GM19238 (cell line): ENCODE data around the gene NPLOC4.
"Not testable (repeated sequence)": the region's sequence is repeated elsewhere in the genome, so short reads cannot be mapped to it uniquely, and the experiment has no call there.

Experiments
- DNase-seq: peaks from one replicate; pipeline ENCODE4 v3.0.0; 2011; ENCODE audit warnings: low spot score; ENCODE audit not compliant: insufficient read length

NPLOC4 gene

GRCh38 chr17:81589612-81590011 lies 47.3 kb downstream of the NPLOC4 start:
- DNase-seq = no peak

- DNase-seq = no peak
Measured at GRCh38 chr17:81586096-81586495, 50.8 kb downstream of the NPLOC4 start.

DNA sequence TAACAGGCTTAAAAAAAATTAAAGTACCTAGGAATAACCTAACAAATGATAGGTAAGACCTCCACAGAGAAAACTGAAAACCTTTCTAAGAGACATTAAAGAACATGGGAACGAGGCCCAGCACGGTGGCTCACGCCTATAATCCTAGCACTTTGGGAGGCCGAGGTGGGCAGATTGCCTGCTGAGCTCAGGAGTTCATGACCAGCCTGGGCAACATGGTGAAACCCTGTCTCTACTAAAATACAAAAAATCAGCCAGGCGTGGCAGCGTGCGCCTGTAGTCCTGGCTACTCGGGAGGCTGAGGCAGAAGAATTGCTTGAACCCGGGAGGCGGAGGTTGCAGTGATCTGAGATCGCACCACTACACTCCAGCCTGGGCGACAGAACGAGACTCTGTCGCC lies 52.1 kb downstream of the NPLOC4 start:
- not testable (repeated sequence) for DNase-seq

DNA sequence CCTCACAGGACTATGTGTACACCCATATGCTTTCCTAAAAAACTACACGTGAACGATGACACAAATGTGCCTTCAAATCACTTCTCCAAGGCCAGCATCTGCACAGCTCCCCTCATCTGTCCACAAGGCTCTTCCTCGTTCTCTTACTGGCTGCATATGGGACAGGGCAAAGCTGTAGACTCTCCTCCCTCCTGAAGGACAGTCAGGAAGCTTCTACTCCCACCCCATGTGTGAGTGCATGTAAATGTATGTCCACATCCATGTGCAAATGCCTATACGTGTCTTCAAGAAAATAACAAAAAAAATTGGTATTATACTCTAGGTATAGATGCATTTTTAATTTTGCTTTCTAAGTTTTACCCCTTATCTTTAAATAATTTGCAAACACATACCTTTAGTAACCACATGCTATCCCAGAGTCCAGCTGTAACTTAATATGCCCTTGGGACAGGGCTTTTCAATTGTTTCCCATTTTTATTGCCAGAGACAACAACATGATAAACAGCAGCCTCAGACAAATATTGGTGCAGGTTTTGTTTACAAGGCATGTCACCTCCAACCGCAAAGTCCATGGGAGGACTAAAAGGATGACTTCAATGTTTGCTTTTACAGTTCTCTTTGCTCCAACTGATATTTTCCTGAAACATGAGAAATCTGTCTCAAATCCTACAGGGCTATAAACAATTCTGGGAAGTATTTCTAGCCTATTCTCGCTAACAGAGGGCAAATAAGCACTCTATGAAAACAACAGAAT lies 53.1 kb downstream of the NPLOC4 start:
- DNase-seq = no peak

GRCh38 chr17:81582749-81583148 lies 54.2 kb downstream of the NPLOC4 start:
- DNase-seq = no peak

DNA sequence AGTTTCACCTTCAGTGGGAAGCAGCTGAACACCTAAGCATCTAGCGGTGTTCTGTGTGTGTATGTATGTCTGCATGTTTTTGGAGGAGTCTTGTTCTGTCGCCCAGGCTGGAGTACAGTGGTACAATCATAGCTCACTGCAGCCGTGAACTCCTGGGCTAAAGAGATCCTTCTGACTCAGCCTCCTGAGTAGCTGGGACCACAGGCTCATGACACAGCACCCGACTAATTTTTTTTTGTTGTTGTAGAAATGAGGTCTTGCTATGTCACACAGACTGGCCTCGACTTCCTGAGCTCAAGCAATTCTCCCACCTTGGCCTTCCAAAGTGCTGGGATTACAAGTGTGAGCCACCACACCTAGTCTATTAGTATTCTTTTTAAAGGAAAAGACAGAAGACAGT lies 54.6 kb downstream of the NPLOC4 start:
- no peak for DNase-seq

GRCh38 chr17:81581758-81582157 lies 55.2 kb downstream of the NPLOC4 start:
- DNase-seq = no peak

DNA sequence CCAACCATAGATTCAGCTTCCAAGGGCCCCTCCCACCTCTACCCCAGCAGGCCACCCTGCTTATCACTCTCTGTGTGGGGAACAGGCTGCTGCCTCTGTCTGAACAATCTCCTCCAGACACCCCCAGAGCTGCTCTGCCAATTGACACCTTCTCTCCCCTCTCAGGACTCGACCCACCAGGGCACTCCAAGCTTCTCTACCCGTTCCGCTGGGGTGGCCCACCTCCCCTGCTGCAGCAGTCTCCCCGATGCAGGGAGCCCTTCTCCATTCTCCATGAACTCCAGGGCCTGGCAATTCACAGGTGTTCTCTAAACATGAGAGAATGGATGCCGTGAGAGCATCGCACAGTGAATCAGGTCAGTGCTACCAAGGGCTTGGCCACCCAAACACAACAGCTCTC lies 56.4 kb downstream of the NPLOC4 start:
- DNase-seq = no peak

GRCh38 chr17:81579821-81580321 lies 57.0 kb downstream of the NPLOC4 start:
- DNase-seq = no peak

DNA sequence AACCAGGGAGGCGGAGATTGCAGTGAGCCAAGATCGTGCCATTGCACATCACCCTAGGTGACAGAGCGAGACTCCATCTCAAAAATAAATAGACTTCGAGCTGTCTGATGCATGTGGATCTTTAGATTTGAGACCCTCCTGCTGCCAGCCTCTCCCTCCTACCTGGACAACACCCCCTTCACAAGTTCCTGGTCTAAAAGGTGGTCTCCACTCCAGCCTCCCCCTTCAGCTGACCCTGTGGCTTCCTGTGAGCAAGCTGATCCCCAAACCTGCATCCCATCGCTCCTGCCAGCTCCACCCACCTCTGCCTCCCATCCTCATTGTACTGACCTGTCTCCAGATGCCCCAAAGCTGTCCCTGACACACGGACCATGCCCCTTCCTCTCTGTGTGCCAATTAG lies 57.6 kb downstream of the NPLOC4 start:
- DNase-seq = no peak

GRCh38 chr17:81578561-81579225 lies 58.2 kb downstream of the NPLOC4 start:
- DNase-seq = no peak

DNA sequence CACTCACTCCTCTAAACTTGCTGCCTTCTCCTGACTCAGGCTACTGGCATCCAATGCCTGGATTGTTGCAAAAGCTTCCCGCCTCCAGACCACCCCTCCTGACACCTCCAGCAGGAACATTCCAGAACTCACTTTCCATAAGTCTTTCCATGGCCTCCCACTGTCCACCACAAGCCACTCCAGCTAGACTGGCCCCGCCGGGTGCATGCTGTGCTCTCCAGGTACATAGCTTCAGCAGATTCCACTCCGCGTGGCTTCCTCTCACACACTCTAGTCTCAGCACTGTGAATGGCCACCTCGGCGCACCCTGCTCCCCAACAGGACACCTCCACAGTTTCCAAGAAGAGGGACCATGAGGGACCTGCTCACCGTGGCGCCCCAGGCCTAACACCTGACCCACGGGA lies 58.9 kb downstream of the NPLOC4 start:
- no peak for DNase-seq

DNA sequence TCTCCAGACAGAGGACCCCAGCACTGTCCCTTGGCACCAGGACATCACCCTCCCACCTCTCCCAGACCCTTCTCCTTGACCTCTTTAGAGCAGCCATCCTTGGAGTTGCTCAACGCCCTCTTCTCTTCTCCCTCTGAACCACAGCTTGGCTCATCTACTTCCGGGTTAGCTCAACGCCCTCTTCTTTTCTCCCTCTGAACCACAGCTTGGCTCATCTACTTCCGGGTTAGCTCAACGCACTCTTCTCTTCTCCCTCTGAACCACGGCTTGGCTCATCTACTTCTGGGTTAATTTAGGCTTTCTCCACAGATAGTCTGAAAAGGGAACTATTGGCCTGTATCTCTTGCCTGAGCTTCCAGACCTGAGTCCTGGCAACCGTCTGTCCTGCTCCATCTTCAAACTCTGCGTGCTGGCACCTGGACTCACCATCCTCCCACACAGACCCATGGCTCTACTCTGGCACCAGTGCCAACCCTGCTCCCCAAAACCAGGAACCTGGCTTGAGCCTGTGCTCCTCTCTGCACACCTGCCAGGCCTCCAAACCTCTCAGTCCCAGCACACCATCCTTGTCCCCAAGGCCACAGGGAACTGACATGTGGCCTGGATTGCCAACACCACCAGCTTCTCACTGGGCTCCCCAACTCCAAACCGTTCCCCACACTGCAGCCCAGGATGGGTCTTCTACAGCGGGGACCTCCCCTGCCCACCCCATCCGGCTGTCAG lies 59.5 kb downstream of the NPLOC4 start:
- no peak for DNase-seq

DNA sequence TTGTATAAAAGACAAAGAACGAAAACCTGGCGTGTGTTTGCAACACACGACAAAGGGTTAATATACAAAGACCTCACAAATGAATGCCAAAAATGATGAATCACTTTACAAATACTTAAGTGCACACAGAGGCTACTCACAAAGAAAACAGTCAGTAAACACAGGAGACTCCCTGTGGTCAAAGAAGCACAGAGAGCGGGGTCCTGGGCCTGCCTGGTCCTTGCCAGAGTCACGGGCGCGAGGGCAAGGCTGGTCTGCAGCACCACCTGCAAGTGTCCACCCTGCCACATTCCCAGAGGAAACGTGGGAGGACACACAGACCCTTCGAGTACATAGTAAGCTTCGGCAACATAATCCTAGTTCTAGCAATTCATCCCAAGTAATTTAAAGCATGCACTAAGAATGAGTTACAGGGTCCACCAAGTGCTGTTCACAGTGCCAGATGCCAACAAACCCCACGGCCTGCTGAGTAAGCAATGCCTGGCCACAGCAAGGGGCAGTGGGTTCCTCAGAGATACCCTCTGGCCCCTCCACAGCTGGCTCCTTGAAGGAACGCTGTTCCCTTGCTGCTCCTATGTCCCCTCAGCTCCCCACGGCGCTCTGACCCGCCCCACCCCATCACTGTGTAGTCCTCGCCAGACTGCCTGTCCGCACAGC lies 60.2 kb downstream of the NPLOC4 start:
- DNase-seq = no peak

- no peak for DNase-seq
Measured at GRCh38 chr17:81575836-81576235, 61.1 kb downstream of the NPLOC4 start.

DNA sequence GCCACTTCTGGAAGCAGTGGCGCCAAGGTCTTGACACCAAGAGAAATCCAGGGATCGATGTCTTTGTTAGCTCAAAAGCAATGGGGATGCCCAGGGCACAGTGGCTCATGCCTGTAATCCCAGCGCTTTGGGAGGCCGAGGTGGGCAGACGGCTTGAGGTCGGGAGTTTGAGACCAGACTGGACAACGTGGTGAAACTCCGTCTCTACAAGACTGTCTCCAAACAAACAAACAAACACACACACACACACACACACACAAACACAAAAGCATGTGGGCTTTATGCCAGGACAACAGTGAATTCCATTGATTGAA lies 62.3 kb downstream of the NPLOC4 start:
- no peak for DNase-seq

DNA sequence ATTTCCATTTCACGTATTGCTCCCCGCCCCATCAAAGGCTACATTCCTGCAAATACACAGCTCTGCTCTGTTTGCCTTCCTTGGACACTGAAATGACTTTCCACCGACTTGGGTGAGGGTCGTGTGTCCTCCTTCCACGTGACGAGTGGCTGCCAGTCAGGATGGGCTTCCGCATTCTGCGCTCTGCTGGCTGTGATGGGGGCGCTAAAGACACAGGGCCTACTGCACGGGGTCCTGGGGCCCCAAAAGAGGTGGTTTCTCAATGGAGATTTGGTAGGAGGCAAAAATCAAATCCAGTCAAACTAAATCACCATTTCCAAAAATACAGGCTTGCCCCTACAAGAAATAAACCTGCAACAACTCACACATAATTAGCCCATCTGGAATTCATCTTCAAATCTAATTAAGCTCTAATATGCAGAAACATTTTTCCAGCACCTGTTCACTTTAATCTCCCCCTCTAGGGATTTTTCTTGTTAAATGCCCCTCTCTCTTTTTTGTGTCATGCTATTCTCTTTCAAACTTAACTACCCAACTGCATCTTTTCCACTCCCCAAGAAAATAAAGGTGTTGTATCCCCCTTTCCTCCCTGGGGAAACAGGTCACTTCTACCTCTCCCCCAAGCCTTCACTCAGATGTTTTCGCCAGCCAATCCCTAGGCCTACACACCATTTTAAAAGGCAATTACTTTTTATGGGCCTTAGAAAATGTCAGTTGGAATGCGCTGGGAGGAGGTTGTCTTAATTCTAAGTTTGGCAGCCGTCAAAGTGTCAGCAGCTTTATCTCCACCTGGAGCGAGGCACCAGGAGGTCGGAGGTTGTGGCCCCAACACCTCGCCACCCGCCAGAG lies 62.9 kb downstream of the NPLOC4 start:
- DNase-seq = no peak

DNA sequence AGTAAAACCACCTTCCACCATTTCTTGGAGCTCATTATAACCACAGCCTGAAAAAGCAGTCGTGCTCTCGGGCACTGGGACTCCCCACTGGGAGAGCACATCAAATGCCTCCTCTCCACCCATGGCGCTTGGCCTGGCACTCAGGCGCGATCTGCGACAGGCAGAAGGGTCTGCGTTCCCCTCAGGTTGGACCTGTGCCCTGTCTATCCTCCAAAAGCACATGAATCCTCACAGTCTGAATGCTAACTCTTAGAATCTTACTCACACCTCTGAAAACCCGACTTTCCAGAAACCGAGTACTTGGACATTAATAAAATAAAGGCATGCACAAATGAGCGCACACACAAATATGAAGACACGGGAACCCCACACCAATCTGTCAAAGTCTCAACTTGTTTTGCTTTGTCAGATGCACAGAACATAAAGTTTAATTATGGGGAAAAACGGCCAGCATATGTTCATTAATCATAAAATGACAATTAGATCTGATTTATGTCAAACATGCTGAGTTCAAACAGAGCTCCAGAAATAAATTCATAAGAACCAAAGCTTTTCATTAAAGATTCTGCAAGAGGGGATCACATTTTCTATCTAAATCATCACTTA lies 64.2 kb downstream of the NPLOC4 start:
- no peak for DNase-seq

GRCh38 chr17:81570964-81571363 lies 65.9 kb downstream of the NPLOC4 start:
- no peak for DNase-seq

DNA sequence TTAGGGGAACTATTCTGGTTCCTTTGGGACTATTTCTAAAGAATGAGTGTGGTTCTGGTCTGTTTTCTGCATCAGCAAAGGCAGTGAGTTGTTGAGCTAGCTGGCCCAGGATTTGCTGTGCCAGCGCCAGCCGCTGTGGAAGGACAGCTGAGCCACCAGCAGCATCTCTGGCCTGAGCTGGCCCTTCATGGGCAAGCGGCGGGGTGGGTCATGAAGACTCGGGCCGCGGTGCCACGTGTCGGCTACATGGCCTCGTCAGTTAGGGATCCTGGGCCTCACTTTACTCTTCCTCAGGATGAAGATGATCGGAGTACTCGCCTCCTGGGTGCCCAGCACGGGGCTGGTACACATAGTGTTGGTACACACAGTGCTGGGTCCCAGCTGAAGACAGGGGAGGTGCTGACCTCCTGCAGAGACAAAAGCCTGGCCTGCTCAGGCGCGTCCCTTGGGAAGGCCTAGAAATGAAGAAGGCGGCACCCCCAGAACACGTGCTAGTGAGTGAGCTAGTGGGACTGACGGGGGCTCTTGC lies 66.9 kb downstream of the NPLOC4 start:
- DNase-seq = no peak
